GM23338 (cell line): Measurements from ENCODE around the gene TMSB4X. TPM values are rescaled to one million over a fixed set of nuclear protein-coding genes. Genes with fewer than 3 reads are reported as not detected.

Experiments
- ATAC-seq: fragments of 200-7000 bp; cut with Tn5 transposase; 3 replicates; pipeline ENCODE4 v1.9.1; 2020
- DNase-seq: peaks from one replicate; pipeline ENCODE4 v3.0.0-alpha.2; 2015; ENCODE audit warnings: low spot score
- H2AFZ ChIP-seq: fragments of 200-600 bp; sonication (generic); 2 replicates; pipeline ENCODE4 v1.8.0; 2016; ENCODE audit warnings: antibody characterized with exemption, mild to moderate bottlenecking, moderate library complexity
- H3F3A ChIP-seq: fragments of 200-600 bp; sonication (generic); replicated peaks from 2 replicates; pipeline ENCODE4 v1.8.0; 2017; ENCODE audit warnings: antibody characterized with exemption, mixed run types, low read depth
- H3K27ac ChIP-seq: fragments of 200-600 bp; sonication (generic); 2 replicates; pipeline ENCODE4 v1.6.1; 2016; ENCODE audit warnings: low read depth
- H3K27me3 ChIP-seq: fragments of 200-600 bp; sonication (generic); 2 replicates; pipeline ENCODE4 v1.8.0; 2016; ENCODE audit warnings: mild to moderate bottlenecking, mixed run types, moderate library complexity; ENCODE audit not compliant: insufficient read depth
- H3K36me3 ChIP-seq: fragments of 200-600 bp; sonication (generic); 2 replicates; pipeline ENCODE4 v1.8.0; 2016; ENCODE audit warnings: mild to moderate bottlenecking; ENCODE audit not compliant: insufficient read depth
- H3K4me1 ChIP-seq: fragments of 200-600 bp; sonication (generic); 2 replicates; pipeline ENCODE4 v1.8.0; 2016; ENCODE audit warnings: mild to moderate bottlenecking, moderate library complexity; ENCODE audit not compliant: insufficient read depth
- H3K4me2 ChIP-seq: fragments of 200-600 bp; sonication (generic); 2 replicates; pipeline ENCODE4 v1.7.1; 2017; ENCODE audit warnings: mixed run types
- H3K4me3 ChIP-seq: fragments of 200-600 bp; sonication (generic); 2 replicates; pipeline ENCODE4 v1.6.1; 2016; ENCODE audit warnings: mixed run types
- H3K79me2 ChIP-seq: fragments of 200-600 bp; sonication (generic); replicated peaks from 2 replicates; pipeline ENCODE4 v1.8.0; 2017; ENCODE audit warnings: mild to moderate bottlenecking; ENCODE audit not compliant: insufficient read depth
- H3K9me2 ChIP-seq: fragments of 200-600 bp; sonication (generic); 2 replicates; pipeline ENCODE4 v1.8.0; 2017; ENCODE audit not compliant: insufficient read depth
- H4K20me1 ChIP-seq: fragments of 200-600 bp; sonication (generic); replicated peaks from 2 replicates; pipeline ENCODE4 v1.8.0; 2017; ENCODE audit warnings: mild to moderate bottlenecking; ENCODE audit not compliant: insufficient read depth
- H3K27ac Mint-ChIP-seq: 2 replicates; pipeline ENCODE4 v1.8.0; 2020; ENCODE audit warnings: inconsistent platforms, mild to moderate bottlenecking, moderate library complexity, mixed read lengths
- H3K27me3 Mint-ChIP-seq: 3 replicates; pipeline ENCODE4 v1.8.0; 2022; ENCODE audit warnings: low read depth, mild to moderate bottlenecking, moderate library complexity, mixed read lengths, inconsistent platforms; ENCODE audit not compliant: insufficient read depth, poor library complexity
- H3K36me3 Mint-ChIP-seq: 3 replicates; pipeline ENCODE4 v1.8.0; 2021; ENCODE audit warnings: low read depth, mild to moderate bottlenecking, inconsistent platforms, moderate library complexity, mixed read lengths
- H3K4me1 Mint-ChIP-seq: 3 replicates; pipeline ENCODE4 v1.8.0; 2020; ENCODE audit warnings: mild to moderate bottlenecking, inconsistent platforms, mixed read lengths
- H3K4me3 Mint-ChIP-seq: 3 replicates; pipeline ENCODE4 v1.8.0; 2021; ENCODE audit warnings: moderate library complexity, mild to moderate bottlenecking, inconsistent platforms, mixed read lengths
- H3K9me3 Mint-ChIP-seq: 3 replicates; pipeline ENCODE4 v1.8.0; 2020; ENCODE audit warnings: moderate library complexity, mild to moderate bottlenecking, inconsistent platforms, mixed read lengths
- CREB1 ChIP-seq: fragments of 250-450 bp; sonication (Bioruptor Pico); IDR thresholded peaks from 2 replicates; pipeline ENCODE4 v1.5.0; 2020; ENCODE audit warnings: low read depth, mild to moderate bottlenecking, moderate library complexity
- CTCF ChIP-seq, 2 experiments: fragments of 200-600 bp in 1 of 2; sonication (generic) in 1 of 2; conservative IDR thresholded peaks; 2 replicates each; pipeline versions ENCODE4 v1.5.1 to v1.6.1; 2016 to 2017; ENCODE audit warnings: antibody characterized with exemption in 2 of 2, low read depth in 2 of 2, mild to moderate bottlenecking in 2 of 2, moderate library complexity in 1 of 2
- ETS1 ChIP-seq: IDR thresholded peaks from 2 replicates; pipeline ENCODE4 v1.6.1; 2016; ENCODE audit warnings: antibody characterized with exemption
- EZH2phosphoT487 ChIP-seq: fragments of 200-600 bp; sonication (generic); IDR thresholded peaks from one replicate; pipeline ENCODE4 v1.8.1; 2018; ENCODE audit warnings: antibody characterized with exemption; ENCODE audit not compliant: unreplicated experiment
- JUNB ChIP-seq: IDR thresholded peaks from one replicate; pipeline ENCODE4 v1.6.1; 2016; ENCODE audit warnings: antibody characterized with exemption; ENCODE audit not compliant: unreplicated experiment
- NANOG ChIP-seq: IDR thresholded peaks from 2 replicates; pipeline ENCODE4 v1.6.1; 2016; ENCODE audit warnings: antibody characterized with exemption, borderline replicate concordance
- POLR2AphosphoS5 ChIP-seq: IDR thresholded peaks from 2 replicates; pipeline ENCODE4 v1.6.1; 2016; ENCODE audit warnings: antibody characterized with exemption, low read depth
- REST ChIP-seq: IDR thresholded peaks from one replicate; pipeline ENCODE4 v1.6.1; 2018; ENCODE audit warnings: antibody characterized with exemption; ENCODE audit not compliant: unreplicated experiment
- STAT1 ChIP-seq: IDR thresholded peaks from one replicate; pipeline ENCODE4 v1.6.1; 2016; ENCODE audit warnings: antibody characterized with exemption; ENCODE audit not compliant: unreplicated experiment
- ZNF114 ChIP-seq: fragments of 250-450 bp; sonication (Bioruptor Pico); IDR thresholded peaks from 2 replicates; pipeline ENCODE4 v1.5.0; 2020; ENCODE audit warnings: mild to moderate bottlenecking, moderate library complexity
- ZNF331 ChIP-seq: fragments of 250-450 bp; sonication (Bioruptor Pico); IDR thresholded peaks from 2 replicates; pipeline ENCODE4 v1.5.0; 2020; ENCODE audit warnings: low read depth, mild to moderate bottlenecking, moderate library complexity
- polyA plus RNA-seq: library from polyadenylated mRNA; unstranded; fragments of >200 nt; fragmentation: Nextera tagmentation; extraction: Ambion mirVana; gene quantifications from 2 replicates; pipeline ENCODE4 v1.2.1, GENCODE V29; 2016
- total RNA-seq: library from RNA; depleted of rRNA; stranded (reverse); fragments of >200 nt; shearing (Covaris generic); gene quantifications from 2 replicates; pipeline ENCODE4 v1.2.3, GENCODE V29; 2014

Gene TMSB4X
- total and polyA plus RNA-seq, 2 experiments from 2014 or later, result 999 to 6,191 TPM

- peaks cover 3% of the 10 kb centered on the region for H3K27me3 Mint-ChIP-seq
- H3K4me1 ChIP-seq, result peaks cover 5% of the 10 kb centered on the region; the same call in 1 of the 2 replicates
- no peaks in the 10 kb centered on the region for H3K27me3 ChIP-seq
- H4K20me1 ChIP-seq, result no peaks in the 10 kb centered on the region
- no peak overlapping the region for H3K27ac Mint-ChIP-seq
- no peak for DNase-seq
- no peaks in the 10 kb centered on the region for H3K79me2 ChIP-seq
- no peak overlapping the region for H3K4me3 ChIP-seq
- H3K4me2 ChIP-seq, result no peak overlapping the region
- ATAC-seq, result no peak
- no peaks in the 10 kb centered on the region for H3K9me3 Mint-ChIP-seq
- H3K4me1 Mint-ChIP-seq, result peaks cover 14% of the 10 kb centered on the region
- H3K36me3 Mint-ChIP-seq, result no peaks in the 10 kb centered on the region
- TF ChIP-seq NANOG (no peak), POLR2AphosphoS5 (no peak)
- H3F3A ChIP-seq, result no peaks in the 10 kb centered on the region
- H2AFZ ChIP-seq, result no peak overlapping the region
- no peak overlapping the region for H3K27ac ChIP-seq
- no peaks in the 10 kb centered on the region for H3K36me3 ChIP-seq
- H3K9me2 ChIP-seq, result no peaks in the 10 kb centered on the region
- H3K4me3 Mint-ChIP-seq, result no peak overlapping the region
Observed at GRCh38 chrX:12994321-12994720, 19.4 kb downstream of the TMSB4X start.

DNA sequence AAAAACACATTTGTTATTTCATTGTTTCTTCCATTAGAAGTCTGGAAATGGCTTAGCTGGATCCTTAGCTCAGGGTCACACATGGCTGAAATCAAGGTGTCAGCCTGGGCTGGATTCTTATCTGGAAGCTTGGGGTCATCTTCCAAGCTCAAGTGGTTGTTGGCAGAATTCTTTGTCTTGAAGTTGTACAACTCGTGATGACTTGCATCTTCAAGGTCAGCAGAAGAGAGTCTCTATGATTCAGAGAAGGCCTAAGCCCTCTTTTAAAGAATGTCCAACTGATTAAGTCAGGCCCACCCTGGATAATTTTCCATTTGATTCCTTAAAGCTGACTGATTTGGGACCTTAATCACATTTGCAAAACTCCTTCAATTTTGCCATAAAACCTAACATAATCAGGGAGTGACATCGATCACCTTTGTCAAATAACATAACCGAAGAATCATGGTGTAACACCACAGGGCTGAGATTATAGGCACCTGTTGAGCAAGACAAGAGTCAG, 22.1 kb downstream of the TMSB4X start:
- no peaks in the 10 kb centered on the region for H3K36me3 ChIP-seq
- no peak overlapping the region for H3K4me3 ChIP-seq
- no peaks in the 10 kb centered on the region for H3F3A ChIP-seq
- H3K27me3 Mint-ChIP-seq, result no peaks in the 10 kb centered on the region
- H3K36me3 Mint-ChIP-seq, result no peaks in the 10 kb centered on the region
- TF ChIP-seq JUNB (no peak), STAT1 (no peak), EZH2phosphoT487 (no peak), CREB1 (no peak), POLR2AphosphoS5 (no peak)
- H3K4me1 ChIP-seq, result peaks cover 14% of the 10 kb centered on the region
- H3K4me2 ChIP-seq, result no peak overlapping the region
- peaks cover 25% of the 10 kb centered on the region for H3K4me1 Mint-ChIP-seq
- no peaks in the 10 kb centered on the region for H3K79me2 ChIP-seq
- no peaks in the 10 kb centered on the region for H4K20me1 ChIP-seq
- H2AFZ ChIP-seq, result no peak overlapping the region
- no peaks in the 10 kb centered on the region for H3K9me3 Mint-ChIP-seq
- H3K27me3 ChIP-seq, result no peaks in the 10 kb centered on the region
- no peak overlapping the region for H3K27ac ChIP-seq
- no peaks in the 10 kb centered on the region for H3K9me2 ChIP-seq
- H3K4me3 Mint-ChIP-seq, result no peak overlapping the region
- ATAC-seq (no peak), DNase-seq (no peak)
- H3K27ac Mint-ChIP-seq, result no peak overlapping the region

DNA sequence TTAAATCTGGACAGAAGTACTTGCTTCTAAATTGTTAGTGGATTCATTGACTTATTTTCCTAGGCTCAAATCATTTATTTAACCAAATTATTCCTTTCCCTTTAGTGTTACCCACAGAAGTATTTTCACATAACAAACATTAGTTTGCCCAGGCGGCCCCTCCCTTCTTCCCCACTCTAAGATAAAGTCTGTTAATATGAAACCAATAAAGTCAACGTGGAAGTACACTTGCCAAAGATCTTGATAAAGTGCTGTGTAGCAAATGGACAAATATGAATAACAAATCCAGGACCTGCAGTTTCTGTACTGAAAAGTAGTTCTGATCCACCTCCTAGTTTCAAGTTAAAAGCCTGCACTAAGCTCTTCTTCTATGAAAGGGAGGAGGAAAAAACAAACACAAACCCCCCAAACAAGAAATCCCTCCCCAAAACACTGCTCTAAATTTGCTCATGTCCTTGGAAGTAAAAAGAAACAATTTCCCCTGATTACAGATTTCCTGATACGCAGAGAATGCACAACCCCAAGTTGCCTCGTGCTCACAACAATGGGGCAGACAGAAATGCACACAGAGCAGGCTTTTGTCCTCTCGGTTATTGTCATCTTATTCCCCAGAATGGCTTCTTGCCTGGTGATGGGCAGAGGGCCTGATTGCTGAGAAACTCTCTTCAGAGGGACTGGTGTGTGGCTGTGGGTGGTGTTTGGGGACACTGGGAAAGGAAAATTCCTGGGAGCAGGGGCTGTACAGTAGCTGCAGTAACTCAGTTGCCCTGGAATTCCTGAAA, 23.2 kb downstream of the TMSB4X start:
- H2AFZ ChIP-seq, result peak overlapping the region; percentile 76; the same call in 1 of the 2 replicates
- H3K4me1 Mint-ChIP-seq, result peaks cover 27% of the 10 kb centered on the region
- H3K4me1 ChIP-seq, result peaks cover 14% of the 10 kb centered on the region
- no peak overlapping the region for H3K27ac ChIP-seq
- no peaks in the 10 kb centered on the region for H3K27me3 Mint-ChIP-seq
- no peaks in the 10 kb centered on the region for H3K9me3 Mint-ChIP-seq
- no peaks in the 10 kb centered on the region for H3K27me3 ChIP-seq
- peak overlapping the region; percentile 48; the same call in 1 of the 2 replicates for H3K27ac Mint-ChIP-seq
- no peaks in the 10 kb centered on the region for H4K20me1 ChIP-seq
- no peak overlapping the region for H3K4me3 ChIP-seq
- DNase-seq (no peak), ATAC-seq (no peak)
- no peaks in the 10 kb centered on the region for H3K9me2 ChIP-seq
- H3K4me2 ChIP-seq, result 0 out of 2 replicates have a peak overlapping the region, but pooled peaks have one; percentile 20
- no peaks in the 10 kb centered on the region for H3F3A ChIP-seq
- H3K36me3 Mint-ChIP-seq, result no peaks in the 10 kb centered on the region
- no peak overlapping the region for H3K4me3 Mint-ChIP-seq
- no peaks in the 10 kb centered on the region for H3K36me3 ChIP-seq
- no peaks in the 10 kb centered on the region for H3K79me2 ChIP-seq
- TF ChIP-seq STAT1 (no peak), REST (no peak), NANOG (no peak), ZNF114 (CRISPR knock-in tag) (no peak), CTCF (conservative IDR thresholded peaks at IDR 0.05; ENCODE audit: low read depth in 2 of 2) (no peak), ETS1 (no peak), EZH2phosphoT487 (no peak), ZNF331 (CRISPR knock-in tag) (no peak), POLR2AphosphoS5 (no peak)
